ENCODE results near the gene FASTKD2. TPM values are rescaled to one million over a fixed set of nuclear protein-coding genes. Genes with fewer than 3 reads are reported as not detected.
A peak's percentile ranks its signal among the peaks of the same experiment; 100 is the strongest.

FASTKD2 gene
- 40.5 TPM for total RNA-seq
- long read RNA-seq, transcript FASTKD2-201 (12 exons, 3,188 nt) = major isoform, 71 of 131 reads
- long read RNA-seq, transcript FASTKD2-202 (12 exons, 2,586 nt) = minor isoform, 48 of 131 reads
- long read RNA-seq, partial matches to known transcripts = 8 of 131 reads
- long read RNA-seq, other reads (novel, unspliced or antisense) = 3 of 131 reads

- intact Hi-C loops (cut with micrococcal nuclease) = no loop called here
- ATAC-seq (peak; percentile 99), DNase-seq (peak; percentile 93)
Observed at GRCh38 chr2:206765242-206766056, at the start of gene FASTKD2, which contains the start of gene MDH1B. Gene FASTKD2, plus strand, starts transcription at chr2:206765606. Its CDS starts 1,088 bp downstream, at chr2:206766694. Gene MDH1B, minus strand, starts transcription at chr2:206765328. Its CDS starts 57 bp downstream, at chr2:206765271.

DNA sequence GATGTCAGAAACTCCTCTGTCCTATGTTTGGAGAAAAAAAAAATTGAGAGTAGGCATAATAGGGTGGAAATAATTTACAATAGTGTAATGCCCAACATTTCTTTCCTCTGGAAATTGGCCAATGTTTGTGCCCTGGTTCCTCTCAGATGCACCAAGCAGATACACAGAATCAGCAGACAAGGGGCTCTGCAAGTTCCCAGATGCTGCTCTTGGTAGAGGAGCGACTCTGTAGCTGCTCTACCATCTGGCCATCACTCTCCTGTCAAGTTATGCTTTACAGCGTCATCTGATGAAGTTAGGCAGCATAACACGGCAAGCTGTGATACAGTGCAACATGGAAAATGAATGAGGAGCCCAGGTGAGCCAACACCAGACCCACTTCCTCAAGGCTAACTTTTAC lies 48.8 kb upstream of the FASTKD2 start:
- no peak for ATAC-seq
- intact Hi-C loops (cut with micrococcal nuclease) = no loop called here
- DNase-seq = no peak

GRCh38 chr2:206718296-206718695 lies 47.1 kb upstream of the FASTKD2 start, which contains the start of gene DYTN:
Gene DYTN, minus strand, starts transcription at chr2:206718396. Its CDS starts 117 bp downstream, at chr2:206718279.
- ATAC-seq (no peak), DNase-seq (no peak)
- intact Hi-C loops (cut with micrococcal nuclease) = no loop called here

- no peak for ATAC-seq
- DNase-seq = no peak
- intact Hi-C loops (cut with micrococcal nuclease) = no loop called here
Observed at GRCh38 chr2:206721256-206721920, 44.0 kb upstream of the FASTKD2 start.

DNA sequence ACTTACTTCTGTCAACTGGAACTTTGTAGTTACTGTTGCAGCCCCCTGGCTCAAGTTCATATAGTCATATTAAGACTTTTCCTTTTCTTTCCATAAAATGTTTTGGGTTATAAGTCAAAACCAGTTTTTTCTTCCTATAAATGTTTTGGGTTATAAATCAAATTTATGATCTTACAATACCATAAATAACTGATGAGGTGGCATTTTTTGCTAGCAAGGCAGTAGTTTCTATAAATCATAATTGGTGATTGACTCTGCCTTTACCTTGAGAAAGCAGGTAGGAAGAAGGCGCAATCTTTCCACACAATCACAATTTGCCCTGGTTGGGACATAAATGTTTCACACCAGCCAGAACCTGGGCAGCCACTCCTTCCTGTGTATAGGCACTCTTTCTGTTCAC lies 42.1 kb upstream of the FASTKD2 start:
- ATAC-seq (no peak), DNase-seq (no peak)
- intact Hi-C loops (cut with micrococcal nuclease) = no loop called here

- DNase-seq = no peak
- intact Hi-C loops (cut with micrococcal nuclease) = no loop called here
- no peak for ATAC-seq
Observed at GRCh38 chr2:206727287-206727686, 38.1 kb upstream of the FASTKD2 start.

DNA sequence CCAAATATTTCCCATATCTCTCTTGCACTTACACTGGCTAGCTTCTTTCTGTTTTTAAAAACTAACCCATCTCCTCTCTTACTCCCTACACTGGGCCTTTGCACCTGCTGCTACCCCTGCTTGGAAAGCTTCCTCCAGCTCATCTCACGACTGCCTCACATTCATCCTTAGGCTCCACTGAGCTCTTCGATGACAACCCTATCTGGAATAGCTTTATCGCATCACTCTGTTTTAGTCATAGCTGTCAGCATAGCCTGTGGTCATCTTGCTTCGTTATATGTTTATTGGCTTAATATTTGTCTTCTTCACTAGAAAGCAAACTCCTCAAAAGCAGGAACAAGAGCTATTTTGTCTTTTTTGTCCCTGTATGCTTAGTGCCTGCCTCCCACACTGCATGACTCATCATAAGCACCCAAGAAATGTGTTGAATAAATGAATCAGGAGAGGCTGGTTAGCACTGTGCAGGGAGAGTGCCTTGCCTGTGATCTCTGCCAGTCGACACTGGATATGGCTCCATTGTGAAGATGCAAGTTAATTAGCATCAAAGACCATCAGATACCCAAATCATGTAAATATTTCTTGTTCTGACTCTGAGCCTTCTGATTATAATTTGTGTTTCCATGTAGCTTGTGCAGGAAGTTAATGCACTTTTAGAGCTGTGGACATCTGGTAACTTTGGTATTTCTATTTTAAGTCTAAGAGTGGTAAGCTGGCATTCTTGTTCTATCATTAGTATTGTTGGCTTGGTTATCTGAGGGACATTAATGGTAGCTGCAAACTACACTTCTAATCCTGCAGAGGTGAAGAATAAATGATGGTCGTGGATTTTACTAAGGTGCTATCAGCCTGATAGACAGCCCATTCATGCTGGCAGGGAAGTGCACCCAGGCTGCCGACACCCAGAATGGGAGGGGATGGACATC lies 36.9 kb upstream of the FASTKD2 start:
- DNase-seq = no peak
- peak; percentile 78 for ATAC-seq
- intact Hi-C loops (cut with micrococcal nuclease) = no loop called here

DNA sequence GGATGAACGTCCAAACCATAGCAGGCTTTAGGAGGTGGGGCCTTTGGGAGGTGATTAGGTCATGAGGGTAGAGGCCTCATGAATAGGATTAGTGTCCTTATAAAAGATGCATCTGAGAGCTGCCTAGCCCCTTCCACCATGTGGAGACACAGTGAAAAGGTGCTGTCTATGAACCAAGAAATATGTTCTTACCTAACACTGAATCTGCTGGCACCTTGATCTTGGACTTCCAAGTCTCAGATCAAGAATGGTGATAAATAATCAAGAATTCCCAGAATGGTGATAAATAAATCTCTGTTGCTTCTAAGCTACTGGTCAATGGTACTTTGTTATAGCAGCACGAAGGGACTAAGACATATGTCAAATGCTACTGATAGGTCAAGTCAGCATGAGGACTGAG lies 32.1 kb upstream of the FASTKD2 start:
- no peak for DNase-seq
- intact Hi-C loops (cut with micrococcal nuclease) = no loop called here
- ATAC-seq = no peak

GRCh38 chr2:206736935-206737334 lies 28.5 kb upstream of the FASTKD2 start:
- ATAC-seq = no peak
- intact Hi-C loops (cut with micrococcal nuclease) = no loop called here
- no peak for DNase-seq

GRCh38 chr2:206739271-206739670 lies 26.1 kb upstream of the FASTKD2 start:
- no peak for DNase-seq
- ATAC-seq = no peak
- intact Hi-C loops (cut with micrococcal nuclease) = no loop called here

GRCh38 chr2:206740800-206741199 lies 24.6 kb upstream of the FASTKD2 start:
- ATAC-seq (no peak), DNase-seq (no peak)
- intact Hi-C loops (cut with micrococcal nuclease) = no loop called here

GRCh38 chr2:206756816-206757215 lies 8.6 kb upstream of the FASTKD2 start:
- intact Hi-C loops (cut with micrococcal nuclease) = no loop called here
- DNase-seq = no peak

DNA sequence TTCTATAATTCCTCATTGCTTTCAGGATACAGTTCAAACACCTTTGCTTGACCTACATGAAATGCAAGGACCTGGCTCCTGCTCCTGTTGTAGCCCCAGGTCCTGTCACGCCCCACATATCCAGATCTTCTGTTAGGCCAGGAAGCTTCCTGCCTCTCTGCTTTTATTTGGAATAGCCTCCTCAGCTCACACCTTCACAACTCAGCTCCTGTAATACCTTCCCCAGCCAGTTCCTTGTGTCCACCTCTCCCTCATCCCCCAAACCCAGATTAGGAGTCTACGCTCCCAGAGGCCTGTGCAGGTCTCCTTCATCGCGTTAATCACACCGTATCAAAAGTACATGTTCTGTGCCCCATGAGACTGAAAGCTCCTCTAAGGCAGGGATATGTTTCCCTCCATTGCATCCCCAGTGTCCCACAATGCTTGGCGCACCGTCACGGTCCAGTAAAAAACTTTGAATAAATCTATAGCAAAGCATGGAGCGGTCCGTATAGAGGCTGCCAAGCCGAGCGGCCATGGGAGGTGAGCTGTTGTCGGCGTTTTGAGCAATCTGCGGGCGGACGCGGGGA lies 649 bp upstream of the FASTKD2 start:
- intact Hi-C loops (cut with micrococcal nuclease) = no loop called here
- no peak for DNase-seq
- ATAC-seq = no peak

More at GRCh38 chr2:206756816-206757215, 8.6 kb upstream of the FASTKD2 start:
- no peak for ATAC-seq

DNA sequence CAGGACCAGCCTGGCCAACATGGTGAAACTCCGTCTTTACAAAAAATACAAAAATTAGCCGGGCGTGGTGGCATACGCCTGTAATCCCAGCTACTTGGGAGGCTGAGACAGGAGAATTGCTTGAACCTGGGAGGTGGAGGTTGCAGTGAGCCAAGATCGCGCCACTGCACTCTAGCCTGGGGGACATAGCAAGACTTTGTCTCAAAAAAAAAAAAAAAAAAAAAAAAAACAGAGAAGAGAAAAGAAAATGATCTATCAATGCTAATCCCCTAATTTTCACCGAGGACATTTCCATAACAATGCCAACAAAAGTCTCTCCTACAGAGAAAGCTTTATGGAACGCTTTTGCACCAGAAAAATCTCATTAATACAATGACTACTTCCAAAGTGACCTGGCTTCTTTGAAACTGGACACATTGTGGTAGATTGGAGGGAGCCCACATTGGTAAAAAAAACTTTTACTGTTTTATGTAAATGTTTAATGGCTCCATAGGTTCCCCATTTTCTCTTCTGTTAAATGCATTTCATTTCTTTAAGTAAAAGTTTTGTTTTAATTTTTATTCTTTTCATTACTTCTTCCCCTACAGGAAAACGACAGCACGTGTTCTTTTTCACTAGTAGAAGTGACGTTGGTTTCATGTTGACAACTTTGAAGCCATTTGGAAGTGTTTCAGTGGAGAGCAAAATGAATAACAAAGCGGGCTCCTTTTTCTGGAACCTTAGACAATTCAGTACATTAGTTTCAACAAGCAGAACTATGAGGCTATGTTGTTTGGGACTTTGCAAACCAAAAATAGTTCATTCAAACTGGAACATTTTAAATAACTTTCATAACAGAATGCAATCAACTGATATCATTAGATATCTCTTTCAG lies 888 bp downstream of the FASTKD2 start:
- no peak for ATAC-seq
- no peak for DNase-seq
- intact Hi-C loops (cut with micrococcal nuclease) = no loop called here

GRCh38 chr2:206774871-206775270 lies 9.5 kb downstream of the FASTKD2 start:
- intact Hi-C loops (cut with micrococcal nuclease) = no loop called here
- DNase-seq (no peak), ATAC-seq (no peak)

- DNase-seq (no peak), ATAC-seq (no peak)
- intact Hi-C loops (cut with micrococcal nuclease) = no loop called here
Observed at GRCh38 chr2:206776432-206776831, 11.0 kb downstream of the FASTKD2 start.

GRCh38 chr2:206780671-206781070 lies 15.3 kb downstream of the FASTKD2 start:
- intact Hi-C loops (cut with micrococcal nuclease) = loop anchor here (5.0 kb wide), 1 partner anchor 88 kb away; no protein-coding TSS in a partner anchor
- no peak for DNase-seq
- no peak for ATAC-seq

DNA sequence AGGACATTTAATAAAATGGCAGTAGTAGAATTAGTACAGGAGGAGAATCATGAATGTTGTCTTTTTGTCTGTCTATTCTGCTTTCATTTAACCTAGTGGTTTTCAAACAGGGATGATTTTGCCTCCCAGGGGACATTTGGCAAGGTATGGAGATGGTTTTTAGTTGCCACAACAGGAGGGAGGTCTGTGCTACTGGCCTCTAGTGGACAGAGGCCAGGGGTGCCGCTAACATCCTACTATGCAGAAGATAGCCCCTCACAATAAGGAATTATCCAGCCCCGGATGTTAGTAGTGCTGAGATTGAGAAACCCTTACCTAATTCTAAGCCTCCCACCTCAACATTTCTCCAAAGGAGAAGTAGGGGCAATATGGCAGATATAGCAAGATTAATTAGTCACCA lies 18.3 kb downstream of the FASTKD2 start:
- intact Hi-C loops (cut with micrococcal nuclease) = loop anchor here (5.0 kb wide), 1 partner anchor 91 kb away; no protein-coding TSS in a partner anchor
- ATAC-seq = no peak
- no peak for DNase-seq
